ENCODE measurements around the gene DTNB.

DNA sequence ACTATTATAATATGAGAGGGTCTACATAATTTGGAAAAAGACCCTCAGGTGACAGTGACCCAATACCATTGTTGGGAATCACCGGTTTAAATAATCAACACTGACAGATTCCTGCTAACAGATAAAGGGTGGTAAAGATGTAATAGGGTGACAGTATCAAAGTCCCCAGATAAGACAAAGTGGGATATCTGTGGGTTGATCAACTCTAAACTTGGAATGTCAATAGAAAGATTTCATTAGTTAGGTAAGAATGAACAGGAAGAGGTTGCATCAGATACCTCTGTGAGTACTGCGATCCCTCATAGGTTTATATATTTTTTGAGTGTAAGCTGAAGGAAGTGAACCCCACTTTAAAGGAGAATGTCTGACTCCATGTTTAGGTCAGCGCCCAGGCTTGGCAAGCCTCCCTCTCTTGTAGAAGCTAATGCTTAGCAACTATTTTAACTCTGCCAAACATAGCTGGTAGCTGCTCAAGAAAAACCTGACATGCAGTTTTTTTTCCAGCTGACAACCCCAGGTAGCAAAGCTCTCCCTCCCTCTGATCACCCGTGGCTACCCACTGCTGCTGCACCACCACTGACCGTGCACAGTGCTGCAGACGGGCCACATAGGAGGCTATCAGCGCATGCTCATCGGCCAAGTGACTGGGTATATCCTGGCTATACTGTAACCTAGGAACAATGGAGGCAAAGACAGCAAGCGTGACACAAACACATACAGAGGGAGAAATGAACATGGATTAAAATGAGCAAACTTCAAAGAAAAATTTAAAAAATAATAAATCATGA, 218.4 kb downstream of the DTNB start:
- no peak for TF ChIP-seq CTCF (IDR thresholded peaks at IDR 0.05)
- TF ChIP-seq POLR2A (IDR thresholded peaks at IDR 0.05) = no peak
- TF ChIP-seq EP300 (IDR thresholded peaks at IDR 0.05; ENCODE audit: low read depth) = no peak
